Activated CD8-positive, alpha-beta memory T cell treated with anti-CD3 and anti-CD28 coated beads for 1 hour (primary cell): ENCODE measurements around the gene A4GALT.
A peak's percentile ranks its signal among the peaks of the same experiment; 100 is the strongest.

Experiments
- DNase-seq, 2 donors: peaks; one replicate each; pipeline ENCODE4 v3.0.0-alpha.2; 2020; ENCODE audit warnings: low read depth in 1 of 2; ENCODE audit errors: extremely low read depth in 1 of 2

Gene A4GALT

GRCh38 chr22:42653999-42654398 is 66.7 kb downstream of the A4GALT start:
- DNase-seq: no peak

GRCh38 chr22:42651134-42651533 is 69.5 kb downstream of the A4GALT start:
- no peak for DNase-seq

DNA sequence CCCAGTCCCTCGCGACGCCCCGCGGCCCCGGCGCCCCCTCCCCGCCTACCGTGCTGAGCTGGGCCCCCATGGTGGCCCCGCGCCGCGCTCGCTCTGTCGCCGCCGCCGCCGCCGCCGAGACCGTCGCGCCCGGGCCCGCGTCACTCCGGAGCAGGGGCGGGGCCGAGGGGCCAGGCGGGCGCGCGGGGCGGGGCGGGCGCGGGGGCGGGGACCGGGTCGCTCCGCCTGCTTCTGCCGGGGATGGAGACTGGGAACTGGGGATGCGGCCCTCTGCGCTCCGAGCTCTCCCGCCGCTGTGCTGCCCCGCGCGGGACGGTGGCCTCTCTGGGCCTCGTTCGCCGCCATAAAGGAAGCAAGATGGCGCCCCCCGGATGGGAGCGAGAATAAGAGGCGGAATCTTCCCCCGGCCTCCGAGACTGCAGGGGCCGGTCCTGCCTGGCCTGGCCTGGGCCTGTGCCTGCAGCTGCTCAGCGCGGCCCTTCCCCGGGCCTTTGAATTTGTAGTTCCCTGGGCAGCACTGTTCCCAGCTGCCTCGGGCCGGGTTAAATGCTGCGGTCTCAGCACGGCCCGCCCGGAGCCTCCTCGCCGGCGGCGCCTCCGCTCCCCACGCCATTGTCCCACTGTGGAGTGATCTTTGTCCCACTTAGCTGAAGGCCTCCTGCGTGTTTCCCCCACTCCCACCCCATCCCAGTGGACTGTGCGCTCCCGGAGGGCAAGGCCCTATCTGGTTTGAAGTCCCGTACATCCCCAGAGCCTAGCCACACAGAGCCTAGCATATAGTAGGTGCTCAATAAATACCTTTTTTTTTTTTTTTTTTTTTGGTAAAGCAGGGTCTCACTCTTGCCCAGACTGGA is 71.2 kb downstream of the A4GALT start, which contains the start of gene CYB5R3:
Gene CYB5R3, minus strand, starts transcription at position 147 of the 854 bp plus-strand sequence. Its CDS starts 77 bp downstream, at position 70.
- peak in 1 of 2 donors; percentile 69 for DNase-seq

DNA sequence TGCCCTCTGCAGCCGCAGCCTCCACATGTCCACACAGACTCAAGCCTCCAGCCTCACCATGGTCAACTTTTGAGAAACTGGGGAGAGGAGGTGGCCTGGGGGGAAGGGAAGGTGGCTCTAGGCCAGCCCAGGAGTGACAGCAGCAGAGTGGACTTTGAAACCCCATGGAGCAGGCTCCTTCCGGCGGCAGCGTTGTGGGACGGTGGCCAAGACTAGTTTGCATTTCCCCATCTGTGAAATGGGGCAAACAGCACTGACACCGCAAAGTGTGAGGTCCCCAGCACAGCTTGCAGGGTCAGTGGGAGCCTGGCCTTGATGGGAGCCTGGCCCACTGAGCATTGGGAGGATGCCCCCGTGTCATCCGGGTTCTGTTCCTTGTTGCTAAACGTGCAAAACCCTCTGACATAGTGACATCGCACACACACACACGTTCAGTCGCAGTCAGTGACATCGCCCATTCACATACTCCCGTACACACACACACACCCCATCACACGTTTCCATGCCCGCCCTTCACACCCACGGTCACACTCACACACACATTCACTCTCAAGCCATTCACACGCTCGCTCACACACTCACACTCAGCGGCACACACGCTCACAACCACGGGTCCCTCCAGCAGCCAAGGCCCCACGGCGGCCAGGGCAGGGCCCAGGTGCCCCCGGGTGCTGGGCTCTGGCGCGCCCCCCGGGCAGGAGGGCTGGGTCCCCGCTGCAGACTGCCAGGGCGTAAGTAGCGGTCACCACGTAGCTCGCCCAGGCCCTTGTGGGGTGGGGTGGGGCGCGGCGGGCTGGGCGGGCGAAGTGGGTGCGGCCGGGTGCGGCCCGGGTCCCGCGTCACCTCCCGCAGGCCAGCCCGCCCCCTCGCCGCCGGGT is 72.1 kb downstream of the A4GALT start:
- no peak for DNase-seq

- no peak for DNase-seq
These were observed 72.7 kb downstream of the A4GALT start for GRCh38 chr22:42648017-42648367.

DNA sequence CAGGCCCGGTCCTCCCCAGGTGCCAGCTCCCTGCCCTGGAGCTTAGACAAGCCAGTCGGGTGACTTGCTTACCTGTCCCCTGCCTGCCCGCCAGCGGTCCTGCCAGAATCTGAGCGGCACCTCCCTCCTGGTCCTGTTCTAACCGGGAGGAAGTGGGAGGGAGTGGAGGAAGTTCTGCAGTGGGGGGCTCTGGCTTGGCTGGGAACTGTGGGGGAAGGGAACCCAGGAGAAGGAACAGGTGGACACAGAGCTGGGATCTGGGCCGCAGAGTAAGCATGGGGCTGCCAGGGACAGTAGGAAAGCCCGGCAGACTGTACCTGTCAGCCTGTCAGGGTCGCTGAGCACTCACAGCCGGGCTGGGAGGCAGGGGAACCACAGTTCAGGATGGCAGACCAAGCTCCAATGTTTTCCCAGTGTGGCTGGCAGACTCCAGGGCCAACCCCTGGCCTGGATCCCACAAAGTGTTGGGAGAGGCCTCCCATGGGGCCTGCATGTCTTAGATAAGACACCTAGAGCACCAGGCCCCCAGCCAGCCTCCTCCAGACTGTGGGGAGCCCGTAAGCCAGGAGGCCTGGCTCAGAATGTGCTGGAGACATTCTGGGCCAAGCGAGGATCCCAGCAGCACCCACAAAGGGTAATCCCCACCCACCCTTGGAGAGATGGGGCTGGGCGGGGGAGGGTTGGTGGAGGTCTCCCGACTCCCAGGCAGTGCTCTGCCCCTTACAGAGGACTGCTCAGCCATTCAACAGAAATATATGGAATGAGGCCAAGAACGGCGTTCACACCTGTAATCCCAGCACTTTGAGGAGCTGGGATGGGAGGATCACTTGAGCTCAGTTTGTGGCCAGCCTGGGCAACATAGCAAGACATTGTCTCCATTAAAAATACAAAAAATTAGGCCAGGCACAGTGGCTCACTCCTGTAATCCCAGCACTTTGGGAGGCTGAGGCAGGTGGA is 73.8 kb downstream of the A4GALT start:
- no peak for DNase-seq

- no peak for DNase-seq
These were observed 74.6 kb downstream of the A4GALT start for GRCh38 chr22:42645938-42646568.

DNA sequence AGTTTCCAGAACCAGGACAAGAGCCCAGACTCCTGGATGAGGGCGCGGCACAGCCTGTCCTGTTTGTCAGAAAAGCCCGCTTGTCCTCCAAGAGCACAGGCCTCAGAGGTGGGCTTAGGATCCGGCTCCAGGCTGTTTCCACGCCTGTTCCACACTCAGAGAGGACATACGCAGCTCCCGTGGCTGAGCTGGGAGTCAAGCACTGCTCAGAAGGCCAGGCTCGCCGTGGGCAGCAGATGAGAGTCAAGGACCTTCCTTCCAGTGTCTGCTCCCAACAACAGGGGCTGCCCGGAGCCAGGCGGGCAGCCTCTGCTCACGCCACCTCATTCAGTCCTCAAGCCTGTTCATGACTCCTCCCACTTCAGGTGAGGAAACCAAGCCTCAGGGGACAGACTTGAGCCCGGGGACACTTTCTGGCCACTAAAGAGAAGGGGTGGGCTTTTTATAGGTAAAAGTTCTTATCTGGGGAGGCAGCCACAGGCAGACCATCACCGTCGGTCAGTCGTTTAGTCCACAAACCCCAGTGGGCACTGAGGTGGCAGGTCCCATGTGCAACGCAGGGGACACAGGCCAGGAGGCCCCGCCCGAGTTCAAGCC is 75.2 kb downstream of the A4GALT start:
- no peak for DNase-seq

DNA sequence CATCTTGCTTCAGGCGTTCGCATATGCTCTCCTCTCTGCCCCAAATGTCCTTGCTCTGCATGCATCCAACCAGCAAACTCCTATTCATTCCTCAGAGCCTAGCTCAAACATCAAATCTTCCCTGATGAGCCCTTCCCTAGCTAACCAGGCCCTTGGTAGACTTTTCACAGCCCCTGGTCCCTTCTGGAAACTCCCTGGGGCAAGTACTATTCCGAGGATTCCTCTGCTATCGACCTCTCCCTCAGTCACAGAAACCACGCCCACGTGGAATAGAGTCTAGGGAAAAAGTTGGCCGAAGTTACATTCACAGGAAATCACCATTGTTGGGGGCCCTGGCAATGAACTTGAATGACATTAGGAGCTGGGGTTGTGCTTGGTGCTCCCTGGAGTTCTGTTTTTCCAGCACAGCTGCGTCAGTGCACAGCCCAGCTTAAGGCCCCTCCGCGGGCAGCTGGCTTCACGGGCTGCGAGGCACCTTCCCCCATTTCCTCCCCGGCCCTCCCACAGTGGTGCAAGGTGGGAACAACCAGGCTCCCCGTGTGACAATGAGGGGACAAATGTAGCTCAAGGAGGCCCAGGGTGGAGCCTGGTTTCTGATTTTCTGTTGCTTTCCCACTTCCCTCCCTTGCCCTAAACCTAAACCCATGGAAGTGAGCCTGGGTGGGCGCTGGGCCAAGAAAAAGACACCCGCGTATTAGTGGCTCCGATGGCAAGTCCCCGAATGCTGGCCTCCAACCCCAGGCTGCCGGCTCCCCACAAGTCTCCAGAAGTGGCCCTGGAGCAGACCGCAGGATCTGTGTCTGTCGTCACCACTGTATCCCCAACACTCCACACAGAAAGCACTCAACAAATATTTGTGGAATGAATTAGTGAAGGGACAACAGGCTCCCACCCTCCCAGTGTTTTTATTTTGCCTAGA is 76.0 kb downstream of the A4GALT start:
- DNase-seq: no peak

DNA sequence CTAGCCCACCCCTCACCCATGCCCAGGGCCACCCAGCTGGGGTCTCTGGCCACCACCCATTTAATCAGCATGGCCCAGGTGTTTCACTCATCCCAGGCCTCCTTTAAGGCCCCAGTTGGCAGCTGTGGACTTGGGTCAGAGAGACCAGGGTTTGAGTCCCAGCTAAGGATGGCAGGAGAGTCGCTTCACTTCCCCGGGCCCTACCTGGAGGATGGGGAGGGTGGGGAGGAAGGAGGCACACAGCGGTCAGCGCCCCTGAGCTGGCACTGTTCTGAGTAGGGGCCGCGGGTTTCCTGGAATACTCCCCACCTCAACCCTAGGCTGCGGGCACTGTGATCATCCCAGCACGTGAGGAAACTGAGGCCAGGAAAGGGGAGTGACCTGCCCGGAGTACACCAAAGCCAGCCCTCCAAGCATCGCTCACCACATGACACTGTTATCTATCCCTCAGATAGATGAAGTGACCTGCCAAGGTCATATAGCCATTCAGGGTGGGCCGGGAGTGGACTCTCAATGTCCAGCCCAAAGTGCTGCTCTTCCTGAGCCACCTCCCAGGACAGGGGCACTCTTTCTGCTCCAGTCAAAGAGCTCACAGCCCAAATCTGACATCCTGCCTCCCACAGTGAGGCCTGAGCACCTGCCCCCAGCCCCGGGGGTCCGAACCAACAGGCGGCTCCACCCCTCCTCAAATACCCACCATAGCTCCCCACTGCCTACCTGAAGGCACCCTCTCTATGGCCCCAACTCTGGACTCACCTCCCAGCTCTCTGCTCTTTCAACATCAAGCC is 76.8 kb downstream of the A4GALT start:
- no peak for DNase-seq

DNA sequence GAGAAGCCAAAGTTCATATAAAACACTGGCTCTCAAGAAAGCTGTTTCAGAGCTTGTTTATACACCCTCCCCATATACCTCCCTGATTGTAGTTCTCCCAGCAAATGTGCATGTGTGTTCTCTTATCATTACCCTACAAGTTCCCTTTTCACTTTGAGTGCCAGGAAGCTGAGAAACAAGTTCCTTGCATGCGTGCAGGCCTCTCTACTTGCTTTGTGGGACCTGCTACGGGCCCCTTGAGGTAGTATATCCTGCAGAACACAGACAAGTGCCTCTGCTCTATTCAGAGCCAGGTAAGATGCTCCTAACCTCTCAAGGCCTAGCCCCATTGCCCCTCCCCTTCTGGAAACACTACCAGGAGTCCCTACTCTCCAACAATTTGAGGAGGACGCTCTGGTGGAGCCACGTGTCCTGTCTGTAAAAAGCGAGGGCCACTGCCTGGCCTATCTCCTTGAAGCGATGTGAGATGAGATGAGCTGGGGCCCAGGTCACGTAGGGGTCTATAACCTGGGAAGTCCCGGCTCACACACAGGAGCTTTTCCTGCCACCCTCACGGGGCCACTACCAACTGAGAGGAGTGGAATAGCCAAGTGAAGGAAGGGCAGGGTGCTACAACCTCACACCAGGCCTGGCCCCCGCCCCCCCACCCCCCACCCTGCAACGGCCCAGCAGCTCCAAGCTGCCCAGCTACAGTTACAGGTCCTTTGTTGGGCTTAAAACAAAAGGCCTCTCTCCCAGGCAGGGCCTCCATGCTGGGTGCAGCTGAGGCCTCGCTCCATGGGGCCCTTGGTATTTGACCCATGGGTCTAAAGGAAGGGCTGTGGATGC is 77.7 kb downstream of the A4GALT start:
- DNase-seq: no peak
